ENCODE results near the gene NMRK1. TPM values are rescaled to one million over a fixed set of nuclear protein-coding genes. Genes with fewer than 3 reads are reported as not detected.

The NMRK1 gene
- total RNA-seq, 1 donor from 2014 or later = 10.3 TPM

GRCh38 chr9:75054368-75055001 is 33.5 kb downstream of the NMRK1 start:
- no peak for DNase-seq

GRCh38 chr9:75053869-75054268 is 34.1 kb downstream of the NMRK1 start:
- no peak for DNase-seq

GRCh38 chr9:75051285-75051684 is 36.7 kb downstream of the NMRK1 start:
- no peak for DNase-seq

GRCh38 chr9:75047506-75047905 is 40.4 kb downstream of the NMRK1 start:
- DNase-seq = no peak

GRCh38 chr9:75046725-75047345 is 41.1 kb downstream of the NMRK1 start:
- no peak for DNase-seq

GRCh38 chr9:75041041-75041440 is 46.9 kb downstream of the NMRK1 start:
- DNase-seq = no peak

GRCh38 chr9:75039801-75040200 is 48.2 kb downstream of the NMRK1 start:
- DNase-seq = no peak

GRCh38 chr9:75039009-75039408 is 48.9 kb downstream of the NMRK1 start:
- DNase-seq = no peak

- DNase-seq = no peak
These were observed 51.2 kb downstream of the NMRK1 start for GRCh38 chr9:75036793-75037192.

GRCh38 chr9:75033791-75034473 is 54.0 kb downstream of the NMRK1 start:
- DNase-seq = no peak

- DNase-seq = peak; percentile 27
These were observed 60.5 kb downstream of the NMRK1 start for GRCh38 chr9:75027187-75028107.

- DNase-seq = no peak
These were observed 64.1 kb downstream of the NMRK1 start for GRCh38 chr9:75023846-75024245.

- DNase-seq = no peak
These were observed 68.3 kb downstream of the NMRK1 start for GRCh38 chr9:75019654-75020053.

- no peak for DNase-seq
These were observed 68.9 kb downstream of the NMRK1 start for GRCh38 chr9:75019022-75019421.

- no peak for DNase-seq
These were observed 70.6 kb downstream of the NMRK1 start for GRCh38 chr9:75017378-75017777.

- no peak for DNase-seq
These were observed 74.2 kb downstream of the NMRK1 start for GRCh38 chr9:75013735-75014134.

Small RNA genes within 50 kb of the gene (small RNA-seq; reads per million reads assigned to genes)
- not detected for gene RF02271

Other genes starting within 250 kb of the NMRK1 start
- 1.1 TPM for gene TRPM6, start 200.2 kb downstream of the NMRK1 start, total RNA-seq
- 15.0 TPM for gene C9orf40, start 135.2 kb downstream of the NMRK1 start, total RNA-seq
- 76.3 TPM for gene CARNMT1, start 59.9 kb downstream of the NMRK1 start, total RNA-seq
- gene OSTF1, start 359 bp upstream of the NMRK1 start, total RNA-seq = 20.1 TPM

Data from occipital lobe (tissue), 3 donors.